ENCODE measurements around the gene CYB561D1.

GRCh38 chr1:109539676-109540075, 45.8 kb downstream of the CYB561D1 start, which contains the start of gene GPR61:
- TF ChIP-seq CTCF (IDR thresholded peaks at IDR 0.05) (no peak), POLR2A (IDR thresholded peaks at IDR 0.05) (no peak)
